ENCODE results near the gene PNMT. TPM values are rescaled to one million over a fixed set of nuclear protein-coding genes. Genes with fewer than 3 reads are reported as not detected.

Gene PNMT
- total RNA-seq, 2 experiments from 2014 or later, result not detected

DNA sequence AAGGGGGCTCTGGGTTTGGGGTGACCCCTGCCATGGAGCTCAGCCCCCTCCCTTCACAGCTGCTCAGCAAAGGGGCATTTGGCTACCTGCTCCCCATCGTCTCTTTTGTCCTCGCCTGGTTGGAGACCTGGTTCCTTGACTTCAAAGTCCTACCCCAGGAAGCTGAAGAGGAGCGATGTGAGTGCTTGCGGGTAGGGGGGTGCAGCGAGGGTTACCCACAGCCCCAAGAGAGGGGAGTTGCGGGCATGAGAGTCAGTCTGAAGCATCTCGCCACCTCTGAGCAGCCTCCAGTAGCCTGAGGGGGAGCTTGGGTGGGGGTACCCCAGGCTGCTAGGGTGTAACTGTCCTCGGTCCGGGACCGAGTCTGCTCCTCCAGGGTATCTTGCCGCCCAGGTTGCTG is 9.9 kb upstream of the PNMT start:
- ChIA-PET CTCF (ENCODE audit: unreplicated experiment) (no interaction called here), POLR2A (no interaction called here)
- no peak overlapping the region for H3K27ac ChIP-seq (ENCODE audit: low read depth, low read length, poor library complexity, severe bottlenecking)
- H4K20me1 ChIP-seq (ENCODE audit: insufficient read depth, low read length), result no peaks in the 10 kb centered on the region; the same call in 1 of the 2 replicates
- no peaks in the 10 kb centered on the region for H3K79me2 ChIP-seq (ENCODE audit: insufficient read depth, low read depth, low read length)
- no peak for DNase-seq (ENCODE audit: low spot score)
- peaks cover 44% of the 10 kb centered on the region; the same call in 1 of the 2 replicates for H3K36me3 ChIP-seq (ENCODE audit: insufficient read depth, low read length)
- no peak for TF ChIP-seq EZH2phosphoT487 (IDR thresholded peaks at IDR 0.05; ENCODE audit: borderline replicate concordance, low read depth, low read length)
- TF ChIP-seq, protein P1, sequence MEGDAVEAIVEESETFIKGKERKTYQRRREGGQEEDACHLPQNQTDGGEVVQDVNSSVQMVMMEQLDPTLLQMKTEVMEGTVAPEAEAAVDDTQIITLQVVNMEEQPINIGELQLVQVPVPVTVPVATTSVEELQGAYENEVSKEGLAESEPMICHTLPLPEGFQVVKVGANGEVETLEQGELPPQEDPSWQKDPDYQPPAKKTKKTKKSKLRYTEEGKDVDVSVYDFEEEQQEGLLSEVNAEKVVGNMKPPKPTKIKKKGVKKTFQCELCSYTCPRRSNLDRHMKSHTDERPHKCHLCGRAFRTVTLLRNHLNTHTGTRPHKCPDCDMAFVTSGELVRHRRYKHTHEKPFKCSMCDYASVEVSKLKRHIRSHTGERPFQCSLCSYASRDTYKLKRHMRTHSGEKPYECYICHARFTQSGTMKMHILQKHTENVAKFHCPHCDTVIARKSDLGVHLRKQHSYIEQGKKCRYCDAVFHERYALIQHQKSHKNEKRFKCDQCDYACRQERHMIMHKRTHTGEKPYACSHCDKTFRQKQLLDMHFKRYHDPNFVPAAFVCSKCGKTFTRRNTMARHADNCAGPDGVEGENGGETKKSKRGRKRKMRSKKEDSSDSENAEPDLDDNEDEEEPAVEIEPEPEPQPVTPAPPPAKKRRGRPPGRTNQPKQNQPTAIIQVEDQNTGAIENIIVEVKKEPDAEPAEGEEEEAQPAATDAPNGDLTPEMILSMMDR (conservative IDR thresholded peaks at IDR 0.05; ENCODE audit: low read length), result no peak
- BruUV-seq (replicated peaks), result no TSS peak
- H2AFZ ChIP-seq (ENCODE audit: low read length), result no peak overlapping the region
- H3K9me3 ChIP-seq (ENCODE audit: low read length), result no peaks in the 10 kb centered on the region
- no peak overlapping the region for H3K4me3 ChIP-seq (ENCODE audit: low read depth, low read length, poor library complexity, severe bottlenecking)
- H3K4me1 ChIP-seq (ENCODE audit: insufficient read depth, low read length, poor library complexity, severe bottlenecking), result peaks cover 4% of the 10 kb centered on the region
- intact Hi-C loops (cut with micrococcal nuclease; ENCODE audit: unreplicated experiment), result no loop called here
- no peak overlapping the region for H3K4me2 ChIP-seq (ENCODE audit: low read length)
- H3K9me2 ChIP-seq (ENCODE audit: insufficient read depth, low read length), result no peaks in the 10 kb centered on the region

DNA sequence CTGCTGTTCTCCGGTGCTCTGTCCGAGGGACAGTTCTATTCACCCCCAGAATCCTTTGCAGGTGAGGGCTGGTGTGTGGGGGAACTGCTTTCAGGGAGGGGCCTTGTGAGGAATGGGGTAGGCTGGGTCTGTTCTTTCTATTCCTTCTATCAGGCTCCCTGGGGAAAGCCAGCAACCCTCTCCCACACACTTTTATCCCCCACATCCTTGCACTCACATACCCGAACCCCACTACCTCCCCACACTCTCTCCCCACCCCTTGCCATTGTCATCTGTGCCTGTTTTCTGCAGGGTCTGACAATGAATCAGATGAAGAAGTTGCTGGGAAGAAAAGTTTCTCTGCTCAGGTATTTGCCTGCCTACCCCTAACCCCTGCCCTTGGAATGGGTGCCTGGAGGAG is 9.5 kb upstream of the PNMT start:
- no TSS peak for BruUV-seq (replicated peaks)
- POLR2A ChIA-PET, result no interaction called here

More for the DNA sequence above, 9.5 kb upstream of the PNMT start:
- intact Hi-C loops (cut with micrococcal nuclease; ENCODE audit: unreplicated experiment), result no loop called here
- no peaks in the 10 kb centered on the region for H3K79me2 ChIP-seq (ENCODE audit: insufficient read depth, low read depth, low read length)
- H3K36me3 ChIP-seq (ENCODE audit: insufficient read depth, low read length), result peaks cover 41% of the 10 kb centered on the region; the same call in 1 of the 2 replicates
- H3K4me1 ChIP-seq (ENCODE audit: insufficient read depth, low read length, poor library complexity, severe bottlenecking), result peaks cover 4% of the 10 kb centered on the region
- H4K20me1 ChIP-seq (ENCODE audit: insufficient read depth, low read length), result no peaks in the 10 kb centered on the region; the same call in 1 of the 2 replicates
- no peaks in the 10 kb centered on the region for H3K9me2 ChIP-seq (ENCODE audit: insufficient read depth, low read length)
- H2AFZ ChIP-seq (ENCODE audit: low read length), result no peak overlapping the region
- H3K27ac ChIP-seq (ENCODE audit: low read depth, low read length, poor library complexity, severe bottlenecking), result no peak overlapping the region
- DNase-seq (ENCODE audit: low spot score), result no peak
- H3K9me3 ChIP-seq (ENCODE audit: low read length), result no peaks in the 10 kb centered on the region
- H3K4me2 ChIP-seq (ENCODE audit: low read length), result no peak overlapping the region
- H3K4me3 ChIP-seq (ENCODE audit: low read depth, low read length, poor library complexity, severe bottlenecking), result no peak overlapping the region
- TF ChIP-seq EZH2phosphoT487 (IDR thresholded peaks at IDR 0.05; ENCODE audit: borderline replicate concordance, low read depth, low read length), result no peak
- TF ChIP-seq, protein P1 (conservative IDR thresholded peaks at IDR 0.05; ENCODE audit: low read length), result no peak
- CTCF ChIA-PET (ENCODE audit: unreplicated experiment), result no interaction called here
